Fibroblast of lung (primary cell): ENCODE data around the gene CRCP. TPM values are rescaled to one million over a fixed set of nuclear protein-coding genes. Genes with fewer than 3 reads are reported as not detected.

Source experiments
- DNase-seq, 2 donors: peaks; one replicate each; pipeline versions ENCODE4 v3.0.0 to v3.0.0-alpha.2; 2010; ENCODE audit warnings: low read depth in 2 of 2
- H2AFZ ChIP-seq: 2 replicates; pipeline ENCODE4 v1.5.1; 2012; ENCODE audit warnings: low read length, control low read depth, inconsistent platforms
- H3K27ac ChIP-seq: 2 replicates; pipeline ENCODE4 v1.5.1; 2011; ENCODE audit warnings: low read length, control low read depth; ENCODE audit not compliant: insufficient read depth
- H3K27me3 ChIP-seq: 2 replicates; pipeline ENCODE4 v1.5.1; 2011; ENCODE audit warnings: mild to moderate bottlenecking, low read length; ENCODE audit not compliant: control insufficient read depth, insufficient read depth
- H3K36me3 ChIP-seq: 2 replicates; pipeline ENCODE4 v1.5.1; 2011; ENCODE audit warnings: low read length; ENCODE audit not compliant: control insufficient read depth, insufficient read depth
- H3K4me1 ChIP-seq: 2 replicates; pipeline ENCODE4 v1.5.1; 2011; ENCODE audit warnings: low read length; ENCODE audit not compliant: control insufficient read depth, insufficient read depth; ENCODE audit errors: extremely low read depth
- H3K4me2 ChIP-seq: 2 replicates; pipeline ENCODE4 v1.5.1; 2011; ENCODE audit warnings: low read length, control low read depth; ENCODE audit not compliant: insufficient read depth; ENCODE audit errors: extremely low read depth
- H3K4me3 ChIP-seq, 4 experiments: fragments of 200-600 bp in 1 of 4; sonication (generic) in 1 of 4; replicated peaks in 1 of 4; 2 replicates each; pipeline ENCODE4 v1.5.1; 2011 to 2016; ENCODE audit warnings: low read length in 4 of 4, low read depth in 3 of 4, mild to moderate bottlenecking in 3 of 4, control low read depth in 2 of 4, inconsistent platforms in 1 of 4, mixed read lengths in 1 of 4; ENCODE audit not compliant: insufficient read depth in 1 of 4; ENCODE audit errors: control extremely low read depth in 1 of 4
- H3K79me2 ChIP-seq: 2 replicates; pipeline ENCODE4 v1.5.1; 2012; ENCODE audit warnings: mild to moderate bottlenecking, low read length, inconsistent platforms; ENCODE audit not compliant: control insufficient read depth, insufficient read depth
- H3K9ac ChIP-seq: 2 replicates; pipeline ENCODE4 v1.5.1; 2011; ENCODE audit warnings: mild to moderate bottlenecking, low read length, control low read depth; ENCODE audit not compliant: insufficient read depth
- H3K9me3 ChIP-seq: 2 replicates; pipeline ENCODE4 v1.5.1; 2012; ENCODE audit warnings: low read depth, low read length; ENCODE audit not compliant: control insufficient read depth, insufficient read depth
- H4K20me1 ChIP-seq: 2 replicates; pipeline ENCODE4 v1.5.1; 2011; ENCODE audit warnings: low read length; ENCODE audit not compliant: control insufficient read depth, insufficient read depth; ENCODE audit errors: extremely low read depth
- CTCF ChIP-seq, 2 donors: IDR thresholded peaks in 1 of 2; conservative IDR thresholded peaks in 1 of 2; 1 replicate in 1 of 2; 2 replicates in 1 of 2; pipeline ENCODE4 v1.5.1; 2011 to 2012; ENCODE audit warnings: low read length in 2 of 2, control low read depth in 1 of 2, inconsistent platforms in 1 of 2, low read depth in 1 of 2, mild to moderate bottlenecking in 1 of 2
- EZH2 ChIP-seq: IDR thresholded peaks from 2 replicates; pipeline ENCODE4 v1.5.1; 2012; ENCODE audit warnings: low read length, control low read depth, mild to moderate bottlenecking; ENCODE audit errors: missing control alignments
- polyA plus RNA-seq, 2 donors: library from polyadenylated mRNA; depleted of rRNA in 1 of 2; stranded (reverse) in 1 of 2; unstranded in 1 of 2; fragments of >200 nt; gene quantifications; 2 replicates each; pipeline ENCODE4 v1.2.1, GENCODE V29; 2011 to 2012; ENCODE audit warnings: missing spikeins in 1 of 2
- total RNA-seq: library from RNA; depleted of rRNA; stranded (reverse); fragments of >200 nt; gene quantifications from 2 replicates; pipeline ENCODE4 v1.2.1, GENCODE V29; 2014

CRCP gene
- total and polyA plus RNA-seq, 2 donors (not counting 1 experiment from before 2014, with no cell fraction given): 34.9 to 38.3 TPM

GRCh38 chr7:66157060-66157459 is 42.4 kb downstream of the CRCP start:
- TF ChIP-seq CTCF (conservative IDR thresholded peaks at IDR 0.05 in 1 of 2, IDR thresholded peaks at IDR 0.05 in 1 of 2; ENCODE audit: low read depth in 1 of 2, low read length in 2 of 2): no peak
- H3K4me2 ChIP-seq: no peak overlapping the region
- DNase-seq: no peak
- H3K27me3 ChIP-seq: no peaks in the 10 kb centered on the region
- no peak overlapping the region for H3K27ac ChIP-seq
- no peak overlapping the region for H3K4me3 ChIP-seq
- H3K79me2 ChIP-seq: no peaks in the 10 kb centered on the region
- H3K36me3 ChIP-seq: peaks cover 3% of the 10 kb centered on the region
- no peak overlapping the region for H3K9ac ChIP-seq
- H3K9me3 ChIP-seq: no peaks in the 10 kb centered on the region
- H3K4me1 ChIP-seq: peaks cover 8% of the 10 kb centered on the region
- no peaks in the 10 kb centered on the region for H4K20me1 ChIP-seq
- H2AFZ ChIP-seq: no peak overlapping the region

- H2AFZ ChIP-seq: no peak overlapping the region
- no peaks in the 10 kb centered on the region for H3K9me3 ChIP-seq
- no peaks in the 10 kb centered on the region for H4K20me1 ChIP-seq
- TF ChIP-seq CTCF (conservative IDR thresholded peaks at IDR 0.05 in 1 of 2, IDR thresholded peaks at IDR 0.05 in 1 of 2; ENCODE audit: low read depth in 1 of 2, low read length in 2 of 2) (no peak), EZH2 (no peak)
- H3K9ac ChIP-seq: no peak overlapping the region
- no peaks in the 10 kb centered on the region for H3K27me3 ChIP-seq
- no peak overlapping the region for H3K4me3 ChIP-seq
- no peaks in the 10 kb centered on the region for H3K4me1 ChIP-seq
- H3K4me2 ChIP-seq: no peak overlapping the region
- DNase-seq: no peak
- H3K36me3 ChIP-seq: no peaks in the 10 kb centered on the region
- no peak overlapping the region for H3K27ac ChIP-seq
- no peaks in the 10 kb centered on the region for H3K79me2 ChIP-seq
Observed at GRCh38 chr7:66162622-66163021, 48.0 kb downstream of the CRCP start.

- no peak overlapping the region for H3K4me2 ChIP-seq
- no peak overlapping the region for H3K4me3 ChIP-seq
- H2AFZ ChIP-seq: no peak overlapping the region
- H3K27me3 ChIP-seq: no peaks in the 10 kb centered on the region
- H3K9me3 ChIP-seq: no peaks in the 10 kb centered on the region
- no peaks in the 10 kb centered on the region for H3K4me1 ChIP-seq
- H4K20me1 ChIP-seq: no peaks in the 10 kb centered on the region
- no peaks in the 10 kb centered on the region for H3K36me3 ChIP-seq
- DNase-seq: no peak
- TF ChIP-seq EZH2: no peak
- TF ChIP-seq CTCF (conservative IDR thresholded peaks at IDR 0.05 in 1 of 2, IDR thresholded peaks at IDR 0.05 in 1 of 2; ENCODE audit: low read depth in 1 of 2, low read length in 2 of 2): no peak
- no peak overlapping the region for H3K9ac ChIP-seq
- H3K79me2 ChIP-seq: no peaks in the 10 kb centered on the region
- no peak overlapping the region for H3K27ac ChIP-seq
Observed at GRCh38 chr7:66163186-66163610, 48.6 kb downstream of the CRCP start.
